ENCODE data around the gene GZMB.
"Not testable (repeated sequence)": the region's sequence is repeated elsewhere in the genome, so short reads cannot be mapped to it uniquely, and the experiment has no call there.

Gene GZMB

GRCh38 chr14:24632336-24632735 is 1.7 kb downstream of the GZMB start:
- no peak overlapping the region for H3K27ac ChIP-seq
- DNase-seq (ENCODE audit: low read depth, low spot score): no peak

- DNase-seq (ENCODE audit: low read depth, low spot score): no peak
Measured at GRCh38 chr14:24631749-24632335, 2.1 kb downstream of the GZMB start.

GRCh38 chr14:24630872-24631477 is 3.0 kb downstream of the GZMB start:
- peak; percentile 43 for DNase-seq (ENCODE audit: low read depth, low spot score)
- H3K27ac ChIP-seq: no peak overlapping the region

More at GRCh38 chr14:24631749-24632335, 2.1 kb downstream of the GZMB start:
- no peak overlapping the region for H3K27ac ChIP-seq

- DNase-seq (ENCODE audit: low read depth, low spot score): no peak
- no peak overlapping the region for H3K27ac ChIP-seq
Measured at GRCh38 chr14:24630087-24630871, 3.7 kb downstream of the GZMB start.

- H3K27ac ChIP-seq: no peak overlapping the region
- DNase-seq (ENCODE audit: low read depth, low spot score): no peak
Measured at GRCh38 chr14:24629521-24629920, 4.5 kb downstream of the GZMB start.

- no peak for DNase-seq (ENCODE audit: low read depth, low spot score)
- peak overlapping the region; percentile 12 for H3K27ac ChIP-seq
Measured at GRCh38 chr14:24613747-24614146, 20.2 kb downstream of the GZMB start.

GRCh38 chr14:24613241-24613640 is 20.7 kb downstream of the GZMB start:
- H3K27ac ChIP-seq: peak overlapping the region; percentile 12

GRCh38 chr14:24612196-24612595 is 21.8 kb downstream of the GZMB start:
- DNase-seq (ENCODE audit: low read depth, low spot score): no peak
- H3K27ac ChIP-seq: no peak overlapping the region

More at GRCh38 chr14:24613241-24613640, 20.7 kb downstream of the GZMB start:
- no peak for DNase-seq (ENCODE audit: low read depth, low spot score)

GRCh38 chr14:24609655-24610344 is 24.2 kb downstream of the GZMB start, which contains the start of gene GZMH:
Gene GZMH (minus strand): TSS chr14:24609685. CDS start chr14:24609613, 72 bp downstream.
- DNase-seq (ENCODE audit: low read depth, low spot score): no peak
- no peak within 1 kb of the TSS for H3K27ac ChIP-seq

GRCh38 chr14:24607635-24608514 is 26.1 kb downstream of the GZMB start:
- H3K27ac ChIP-seq: no peak overlapping the region
- DNase-seq (ENCODE audit: low read depth, low spot score): no peak

- DNase-seq (ENCODE audit: low read depth, low spot score): no peak
- H3K27ac ChIP-seq: no peak overlapping the region
Measured at GRCh38 chr14:24607081-24607480, 26.9 kb downstream of the GZMB start.

- no peak overlapping the region for H3K27ac ChIP-seq
- DNase-seq (ENCODE audit: low read depth, low spot score): no peak
Measured at GRCh38 chr14:24606297-24606696, 27.7 kb downstream of the GZMB start.

GRCh38 chr14:24605435-24606190 is 28.4 kb downstream of the GZMB start:
- DNase-seq (ENCODE audit: low read depth, low spot score): no peak
- H3K27ac ChIP-seq: no peak overlapping the region

- DNase-seq (ENCODE audit: low read depth, low spot score): no peak
- no peak overlapping the region for H3K27ac ChIP-seq
Measured at GRCh38 chr14:24597403-24597802, 36.6 kb downstream of the GZMB start.

GRCh38 chr14:24595073-24595808 is 38.7 kb downstream of the GZMB start:
- no peak overlapping the region for H3K27ac ChIP-seq

GRCh38 chr14:24591004-24591403 is 43.0 kb downstream of the GZMB start:
- not testable (repeated sequence) for H3K27ac ChIP-seq; DNase-seq (ENCODE audit: low read depth, low spot score)

More at GRCh38 chr14:24595073-24595808, 38.7 kb downstream of the GZMB start:
- DNase-seq (ENCODE audit: low read depth, low spot score): peak; percentile 58

- DNase-seq (ENCODE audit: low read depth, low spot score); H3K27ac ChIP-seq: not testable (repeated sequence)
Measured at GRCh38 chr14:24584402-24584801, 49.6 kb downstream of the GZMB start.
